ENCODE measurements around the gene KCNK13. TPM values are rescaled to one million over a fixed set of nuclear protein-coding genes. Genes with fewer than 3 reads are reported as not detected.

Gene KCNK13
- total RNA-seq, 1 donor from 2014 or later = under 0.01 TPM

GRCh38 chr14:90153429-90153828 is 91.6 kb downstream of the KCNK13 start:
- Histone ChIP-seq H3K27ac (ENCODE audit: low read depth, low read length) (no peak overlapping the region), H3K4me1 (ENCODE audit: control insufficient read depth in 3 of 3, insufficient read depth in 3 of 3, low read length in 3 of 3) (no peaks in the 10 kb centered on the region), H3K27me3 (ENCODE audit: control insufficient read depth in 3 of 3, insufficient read depth in 3 of 3, low read length in 3 of 3) (peaks cover 0 to 3% (median 0%) of the 10 kb centered on the region in 3 donors), H3K9me3 (ENCODE audit: control insufficient read depth in 3 of 3, low read length in 3 of 3) (peaks cover 0 to 4% (median 3%) of the 10 kb centered on the region in 3 donors), H3K36me3 (ENCODE audit: control insufficient read depth in 3 of 3, insufficient read depth in 3 of 3, low read length in 3 of 3) (no peaks in the 10 kb centered on the region), H3K4me3 (ENCODE audit: low read length in 3 of 3) (no peak overlapping the region), H3K9ac (ENCODE audit: low read depth in 1 of 3, low read length in 3 of 3) (no peak overlapping the region)

GRCh38 chr14:90154110-90154509 is 92.3 kb downstream of the KCNK13 start:
- Histone ChIP-seq H3K4me1 (ENCODE audit: control insufficient read depth in 3 of 3, insufficient read depth in 3 of 3, low read length in 3 of 3) (no peaks in the 10 kb centered on the region), H3K27ac (ENCODE audit: low read depth, low read length) (no peak overlapping the region), H3K4me3 (ENCODE audit: low read length in 3 of 3) (no peak overlapping the region), H3K9ac (ENCODE audit: low read depth in 1 of 3, low read length in 3 of 3) (no peak overlapping the region), H3K27me3 (ENCODE audit: control insufficient read depth in 3 of 3, insufficient read depth in 3 of 3, low read length in 3 of 3) (peaks cover 0 to 3% (median 0%) of the 10 kb centered on the region in 3 donors), H3K36me3 (ENCODE audit: control insufficient read depth in 3 of 3, insufficient read depth in 3 of 3, low read length in 3 of 3) (no peaks in the 10 kb centered on the region), H3K9me3 (ENCODE audit: control insufficient read depth in 3 of 3, low read length in 3 of 3) (peaks cover 0 to 4% (median 3%) of the 10 kb centered on the region in 3 donors)

GRCh38 chr14:90159146-90159545 is 97.4 kb downstream of the KCNK13 start:
- Histone ChIP-seq H3K4me3 (ENCODE audit: low read length in 3 of 3) (no peak overlapping the region), H3K27ac (ENCODE audit: low read depth, low read length) (no peak overlapping the region), H3K36me3 (ENCODE audit: control insufficient read depth in 3 of 3, insufficient read depth in 3 of 3, low read length in 3 of 3) (no peaks in the 10 kb centered on the region), H3K4me1 (ENCODE audit: control insufficient read depth in 3 of 3, insufficient read depth in 3 of 3, low read length in 3 of 3) (no peaks in the 10 kb centered on the region), H3K9ac (ENCODE audit: low read depth in 1 of 3, low read length in 3 of 3) (no peak overlapping the region), H3K27me3 (ENCODE audit: control insufficient read depth in 3 of 3, insufficient read depth in 3 of 3, low read length in 3 of 3) (peaks cover 0 to 5% (median 0%) of the 10 kb centered on the region in 3 donors), H3K9me3 (ENCODE audit: control insufficient read depth in 3 of 3, low read length in 3 of 3) (peaks cover 0 to 2% (median 1%) of the 10 kb centered on the region in 3 donors)

GRCh38 chr14:90159688-90160087 is 97.9 kb downstream of the KCNK13 start:
- Histone ChIP-seq H3K4me3 (ENCODE audit: low read length in 3 of 3) (no peak overlapping the region), H3K4me1 (ENCODE audit: control insufficient read depth in 3 of 3, insufficient read depth in 3 of 3, low read length in 3 of 3) (no peaks in the 10 kb centered on the region), H3K27ac (ENCODE audit: low read depth, low read length) (no peak overlapping the region), H3K27me3 (ENCODE audit: control insufficient read depth in 3 of 3, insufficient read depth in 3 of 3, low read length in 3 of 3) (peaks cover 0 to 5% (median 0%) of the 10 kb centered on the region in 3 donors), H3K9ac (ENCODE audit: low read depth in 1 of 3, low read length in 3 of 3) (no peak overlapping the region), H3K9me3 (ENCODE audit: control insufficient read depth in 3 of 3, low read length in 3 of 3) (no peaks in the 10 kb centered on the region), H3K36me3 (ENCODE audit: control insufficient read depth in 3 of 3, insufficient read depth in 3 of 3, low read length in 3 of 3) (no peaks in the 10 kb centered on the region)

- H3K4me3 ChIP-seq (ENCODE audit: low read length in 3 of 3) = no peak overlapping the region
Measured at GRCh38 chr14:90161129-90161528, 99.3 kb downstream of the KCNK13 start.

GRCh38 chr14:90168425-90169105 is 106.8 kb downstream of the KCNK13 start:
- Histone ChIP-seq H3K4me3 (ENCODE audit: low read length in 3 of 3) (no peak overlapping the region), H3K27ac (ENCODE audit: low read depth, low read length) (no peak overlapping the region), H3K4me1 (ENCODE audit: control insufficient read depth in 3 of 3, insufficient read depth in 3 of 3, low read length in 3 of 3) (no peaks in the 10 kb centered on the region), H3K9me3 (ENCODE audit: control insufficient read depth in 3 of 3, low read length in 3 of 3) (no peaks in the 10 kb centered on the region), H3K9ac (ENCODE audit: low read depth in 1 of 3, low read length in 3 of 3) (no peak overlapping the region), H3K27me3 (ENCODE audit: control insufficient read depth in 3 of 3, insufficient read depth in 3 of 3, low read length in 3 of 3) (peaks cover 0 to 4% (median 3%) of the 10 kb centered on the region in 3 donors), H3K36me3 (ENCODE audit: control insufficient read depth in 3 of 3, insufficient read depth in 3 of 3, low read length in 3 of 3) (no peaks in the 10 kb centered on the region)

More at GRCh38 chr14:90161129-90161528, 99.3 kb downstream of the KCNK13 start:
- Histone ChIP-seq H3K9me3 (ENCODE audit: control insufficient read depth in 3 of 3, low read length in 3 of 3) (no peaks in the 10 kb centered on the region), H3K27ac (ENCODE audit: low read depth, low read length) (no peak overlapping the region), H3K27me3 (ENCODE audit: control insufficient read depth in 3 of 3, insufficient read depth in 3 of 3, low read length in 3 of 3) (peaks cover 0 to 2% (median 0%) of the 10 kb centered on the region in 3 donors), H3K9ac (ENCODE audit: low read depth in 1 of 3, low read length in 3 of 3) (no peak overlapping the region), H3K36me3 (ENCODE audit: control insufficient read depth in 3 of 3, insufficient read depth in 3 of 3, low read length in 3 of 3) (no peaks in the 10 kb centered on the region), H3K4me1 (ENCODE audit: control insufficient read depth in 3 of 3, insufficient read depth in 3 of 3, low read length in 3 of 3) (no peaks in the 10 kb centered on the region)

- Histone ChIP-seq H3K36me3 (ENCODE audit: control insufficient read depth in 3 of 3, insufficient read depth in 3 of 3, low read length in 3 of 3) (no peaks in the 10 kb centered on the region), H3K27ac (ENCODE audit: low read depth, low read length) (no peak overlapping the region), H3K9ac (ENCODE audit: low read depth in 1 of 3, low read length in 3 of 3) (no peak overlapping the region), H3K4me3 (ENCODE audit: low read length in 3 of 3) (no peak overlapping the region), H3K4me1 (ENCODE audit: control insufficient read depth in 3 of 3, insufficient read depth in 3 of 3, low read length in 3 of 3) (no peaks in the 10 kb centered on the region), H3K9me3 (ENCODE audit: control insufficient read depth in 3 of 3, low read length in 3 of 3) (no peaks in the 10 kb centered on the region), H3K27me3 (ENCODE audit: control insufficient read depth in 3 of 3, insufficient read depth in 3 of 3, low read length in 3 of 3) (peaks cover 0 to 4% (median under 1%) of the 10 kb centered on the region in 3 donors)
Measured at GRCh38 chr14:90175631-90176030, 113.8 kb downstream of the KCNK13 start.

- Histone ChIP-seq H3K9ac (ENCODE audit: low read depth in 1 of 3, low read length in 3 of 3) (no peak overlapping the region), H3K27me3 (ENCODE audit: control insufficient read depth in 3 of 3, insufficient read depth in 3 of 3, low read length in 3 of 3) (no peaks in the 10 kb centered on the region), H3K4me3 (ENCODE audit: low read length in 3 of 3) (no peak overlapping the region), H3K4me1 (ENCODE audit: control insufficient read depth in 3 of 3, insufficient read depth in 3 of 3, low read length in 3 of 3) (no peaks in the 10 kb centered on the region), H3K9me3 (ENCODE audit: control insufficient read depth in 3 of 3, low read length in 3 of 3) (no peaks in the 10 kb centered on the region), H3K36me3 (ENCODE audit: control insufficient read depth in 3 of 3, insufficient read depth in 3 of 3, low read length in 3 of 3) (no peaks in the 10 kb centered on the region), H3K27ac (ENCODE audit: low read depth, low read length) (no peak overlapping the region)
Measured at GRCh38 chr14:90177539-90178189, 115.9 kb downstream of the KCNK13 start.

GRCh38 chr14:90179357-90179756 is 117.6 kb downstream of the KCNK13 start:
- Histone ChIP-seq H3K9me3 (ENCODE audit: control insufficient read depth in 3 of 3, low read length in 3 of 3) (no peaks in the 10 kb centered on the region), H3K9ac (ENCODE audit: low read depth in 1 of 3, low read length in 3 of 3) (no peak overlapping the region), H3K27ac (ENCODE audit: low read depth, low read length) (no peak overlapping the region), H3K4me1 (ENCODE audit: control insufficient read depth in 3 of 3, insufficient read depth in 3 of 3, low read length in 3 of 3) (no peaks in the 10 kb centered on the region), H3K4me3 (ENCODE audit: low read length in 3 of 3) (no peak overlapping the region), H3K27me3 (ENCODE audit: control insufficient read depth in 3 of 3, insufficient read depth in 3 of 3, low read length in 3 of 3) (no peaks in the 10 kb centered on the region), H3K36me3 (ENCODE audit: control insufficient read depth in 3 of 3, insufficient read depth in 3 of 3, low read length in 3 of 3) (no peaks in the 10 kb centered on the region)
